SK-N-SH (cell line): ENCODE measurements around the gene ANKMY1. TPM values are rescaled to one million over a fixed set of nuclear protein-coding genes. Genes with fewer than 3 reads are reported as not detected.

ENCODE experiments used
- CTCF ChIA-PET: fragments of 300-600, 350-600 bp; formaldehyde crosslinking; extraction: SDS; loops from one replicate; lab custom pipeline; 2021; lab: Yijun Ruan, JAX
- POLR2A ChIA-PET: fragments of 350-600 bp; sonication (Branson Sonifier 250); formaldehyde crosslinking; extraction: SDS; loops from one replicate; lab custom pipeline; 2020; ENCODE audit warnings: antibody characterized with exemption, inconsistent platforms; lab: Yijun Ruan, JAX
- DNase-seq: peaks from one replicate; pipeline ENCODE4 v3.0.0; 2012
- H2AFZ ChIP-seq: fragments of 200-600 bp; sonication (generic); 2 replicates; pipeline ENCODE4 v1.8.1; 2016; ENCODE audit warnings: antibody characterized with exemption, mild to moderate bottlenecking, low read depth
- H3F3A ChIP-seq: fragments of 200-600 bp; sonication (generic); replicated peaks from 2 replicates; pipeline ENCODE3; 2016; ENCODE audit warnings: antibody characterized with exemption, mild to moderate bottlenecking; ENCODE audit not compliant: insufficient read depth
- H3K27ac ChIP-seq, 2 experiments: fragments of 200-500 bp in 1 of 2; fragments of 200-600 bp in 1 of 2; sonication (Bioruptor generic) in 1 of 2; sonication (generic), shearing (Covaris generic) in 1 of 2; 2 replicates each; pipeline versions ENCODE4 v1.5.1 to v1.6.1; 2014 to 2016; ENCODE audit warnings: low read depth in 2 of 2, inconsistent platforms in 1 of 2, low read length in 1 of 2, mild to moderate bottlenecking in 1 of 2, mixed read lengths in 1 of 2
- H3K27me3 ChIP-seq: fragments of 200-600 bp; sonication (generic), shearing (Covaris generic); 2 replicates; pipeline ENCODE4 v1.6.1; 2016; ENCODE audit warnings: mixed run types; ENCODE audit not compliant: insufficient read depth
- H3K36me3 ChIP-seq, 2 experiments: fragments of 200-500 bp in 1 of 2; fragments of 200-600 bp in 1 of 2; sonication (Bioruptor generic) in 1 of 2; sonication (generic) in 1 of 2; replicated peaks in 1 of 2; 2 replicates each; pipeline versions ENCODE3 to v1.5.1; 2014 to 2016; ENCODE audit warnings: low read length in 1 of 2, mild to moderate bottlenecking in 1 of 2; ENCODE audit not compliant: insufficient read depth in 2 of 2, control insufficient read depth in 1 of 2
- H3K4me1 ChIP-seq, 2 experiments: fragments of 200-500 bp in 1 of 2; fragments of 200-600 bp in 1 of 2; sonication (Bioruptor generic) in 1 of 2; sonication (generic), shearing (Covaris generic) in 1 of 2; 2 replicates each; pipeline versions ENCODE4 v1.5.1 to v1.6.1; 2014 to 2016; ENCODE audit warnings: low read depth in 1 of 2, low read length in 1 of 2, mixed run types in 1 of 2; ENCODE audit not compliant: insufficient read depth in 2 of 2, control insufficient read depth in 1 of 2
- H3K4me2 ChIP-seq: fragments of 200-600 bp; sonication (generic), shearing (Covaris generic); 2 replicates; pipeline ENCODE4 v1.6.1; 2017; ENCODE audit warnings: mixed run types
- H3K4me3 ChIP-seq, 2 experiments: fragments of 200-500 bp in 1 of 2; fragments of 200-600 bp in 1 of 2; sonication (Bioruptor generic) in 1 of 2; sonication (generic), shearing (Covaris generic) in 1 of 2; 2 replicates each; pipeline versions ENCODE4 v1.5.1 to v1.8.1; 2014 to 2016; ENCODE audit warnings: low read depth in 2 of 2, inconsistent platforms in 1 of 2, low read length in 1 of 2, mild to moderate bottlenecking in 1 of 2, mixed read lengths in 1 of 2, moderate library complexity in 1 of 2
- H3K79me2 ChIP-seq: fragments of 200-600 bp; sonication (generic); 2 replicates; pipeline ENCODE4 v1.8.1; 2017; ENCODE audit warnings: mild to moderate bottlenecking; ENCODE audit not compliant: insufficient read depth
- H3K9ac ChIP-seq: fragments of 200-600 bp; sonication (generic); 2 replicates; pipeline ENCODE4 v1.6.1; 2017; ENCODE audit warnings: mixed run types
- H3K9me2 ChIP-seq: fragments of 200-600 bp; sonication (generic); 2 replicates; pipeline ENCODE4 v1.6.1; 2017; ENCODE audit warnings: mixed run types
- H3K9me3 ChIP-seq: fragments of 200-600 bp; sonication (generic); 2 replicates; pipeline ENCODE4 v1.6.1; 2017; ENCODE audit warnings: mixed run types, mild to moderate bottlenecking, moderate library complexity
- H4K20me1 ChIP-seq: fragments of 200-600 bp; sonication (generic); 2 replicates; pipeline ENCODE4 v1.6.1; 2017; ENCODE audit warnings: mild to moderate bottlenecking, mixed run types; ENCODE audit not compliant: insufficient read depth
- CHD2 ChIP-seq: fragments of 150-350 bp; IDR thresholded peaks from 2 replicates; pipeline ENCODE4 v1.6.1; 2018; ENCODE audit warnings: low read length; ENCODE audit not compliant: partially characterized antibody
- EP300 ChIP-seq, 2 experiments: IDR thresholded peaks; 2 replicates each; pipeline versions ENCODE4 v1.4.0 to v1.6.1; 2012; ENCODE audit warnings: borderline replicate concordance in 1 of 2, low read depth in 1 of 2, low read length in 1 of 2
- FOSL2 ChIP-seq: IDR thresholded peaks from 2 replicates; pipeline ENCODE4 v1.4.0; 2012; ENCODE audit warnings: low read depth, mild to moderate bottlenecking, moderate library complexity, borderline replicate concordance
- FOXJ3 ChIP-seq: sonication (generic); formaldehyde crosslinking; IDR thresholded peaks from 2 replicates; pipeline ENCODE4 v1.5.1; 2020; ENCODE audit warnings: mild to moderate bottlenecking, missing genetic modification reagents
- FOXM1 ChIP-seq: IDR thresholded peaks from 2 replicates; pipeline ENCODE4 v1.4.0; 2012; ENCODE audit warnings: low read depth, mild to moderate bottlenecking
- GATA2 ChIP-seq: sonication (generic); formaldehyde crosslinking; IDR thresholded peaks from 2 replicates; pipeline ENCODE4 v1.5.0; 2020; ENCODE audit warnings: mild to moderate bottlenecking, missing genetic modification reagents
- IRF3 ChIP-seq: fragments of 150-350 bp; IDR thresholded peaks from 2 replicates; pipeline ENCODE4 v1.6.1; 2016; ENCODE audit warnings: mild to moderate bottlenecking, low read depth, low read length
- MAX ChIP-seq: IDR thresholded peaks from 2 replicates; pipeline ENCODE4 v1.4.0; 2012; ENCODE audit warnings: low read depth
- NFIC ChIP-seq: IDR thresholded peaks from 2 replicates; pipeline ENCODE4 v1.4.0; 2012; ENCODE audit warnings: borderline replicate concordance
- NRF1 ChIP-seq: IDR thresholded peaks from 2 replicates; pipeline ENCODE4 v1.6.1; 2012; ENCODE audit warnings: low read depth, mild to moderate bottlenecking, low read length
- RFX5 ChIP-seq: IDR thresholded peaks from 2 replicates; pipeline ENCODE4 v1.6.1; 2012; ENCODE audit warnings: mild to moderate bottlenecking, improper control_type of control experiment, low read length
- TAF1 ChIP-seq: IDR thresholded peaks from 2 replicates; pipeline ENCODE4 v1.6.1; 2012; ENCODE audit warnings: low read depth, mild to moderate bottlenecking, low read length, moderate library complexity, borderline replicate concordance
- TEAD4 ChIP-seq: IDR thresholded peaks from 2 replicates; pipeline ENCODE4 v1.4.0; 2012; ENCODE audit warnings: mild to moderate bottlenecking, borderline replicate concordance; ENCODE audit not compliant: insufficient read depth
- WGBS: methylation state at CpG from one replicate; pipeline ENCODE4 v1.1.6; 2017; ENCODE audit warnings: low lambda C conversion rate; 5-methylcytosine and 5-hydroxymethylcytosine counted together
- polyA plus RNA-seq, 3 experiments: library from polyadenylated mRNA; depleted of rRNA; stranded (reverse); fragments of >200 nt; gene quantifications; 2 replicates each; pipeline ENCODE4 v1.2.3, GENCODE V29; 2012
- TF ChIP-seq, protein P1 (sequence below): IDR thresholded peaks from 2 replicates; pipeline ENCODE4 v1.6.1; 2012; ENCODE audit warnings: mild to moderate bottlenecking, low read depth, low read length, moderate library complexity
- TF ChIP-seq, protein P2 (sequence below): IDR thresholded peaks from 2 replicates; pipeline ENCODE4; 2012

The ANKMY1 gene
- polyA plus RNA-seq, 1 of the 3 experiments (the other 2 are of a cell fraction) = 12.1 TPM

DNA sequence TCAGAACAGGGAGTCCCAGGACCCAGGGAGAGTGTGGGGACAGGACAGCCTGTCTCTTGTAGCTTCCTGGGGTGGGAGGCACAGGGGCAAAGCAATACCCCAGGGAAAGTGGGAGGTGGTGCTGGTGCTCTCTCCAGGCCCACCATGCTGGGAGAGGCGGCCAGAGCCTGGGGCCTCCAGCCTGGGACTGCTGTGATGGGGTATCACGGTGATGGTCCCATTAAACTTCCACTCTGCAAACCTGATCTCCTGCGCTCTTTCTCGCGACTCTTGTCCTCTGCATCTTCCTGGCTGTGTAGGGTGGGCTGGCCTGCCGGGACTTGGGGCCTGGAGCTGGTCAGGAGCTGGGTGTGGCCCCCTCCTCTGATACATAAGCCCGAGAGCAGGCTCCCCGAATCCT is 20.7 kb upstream of the ANKMY1 start (continued):
- TF ChIP-seq, protein P1, sequence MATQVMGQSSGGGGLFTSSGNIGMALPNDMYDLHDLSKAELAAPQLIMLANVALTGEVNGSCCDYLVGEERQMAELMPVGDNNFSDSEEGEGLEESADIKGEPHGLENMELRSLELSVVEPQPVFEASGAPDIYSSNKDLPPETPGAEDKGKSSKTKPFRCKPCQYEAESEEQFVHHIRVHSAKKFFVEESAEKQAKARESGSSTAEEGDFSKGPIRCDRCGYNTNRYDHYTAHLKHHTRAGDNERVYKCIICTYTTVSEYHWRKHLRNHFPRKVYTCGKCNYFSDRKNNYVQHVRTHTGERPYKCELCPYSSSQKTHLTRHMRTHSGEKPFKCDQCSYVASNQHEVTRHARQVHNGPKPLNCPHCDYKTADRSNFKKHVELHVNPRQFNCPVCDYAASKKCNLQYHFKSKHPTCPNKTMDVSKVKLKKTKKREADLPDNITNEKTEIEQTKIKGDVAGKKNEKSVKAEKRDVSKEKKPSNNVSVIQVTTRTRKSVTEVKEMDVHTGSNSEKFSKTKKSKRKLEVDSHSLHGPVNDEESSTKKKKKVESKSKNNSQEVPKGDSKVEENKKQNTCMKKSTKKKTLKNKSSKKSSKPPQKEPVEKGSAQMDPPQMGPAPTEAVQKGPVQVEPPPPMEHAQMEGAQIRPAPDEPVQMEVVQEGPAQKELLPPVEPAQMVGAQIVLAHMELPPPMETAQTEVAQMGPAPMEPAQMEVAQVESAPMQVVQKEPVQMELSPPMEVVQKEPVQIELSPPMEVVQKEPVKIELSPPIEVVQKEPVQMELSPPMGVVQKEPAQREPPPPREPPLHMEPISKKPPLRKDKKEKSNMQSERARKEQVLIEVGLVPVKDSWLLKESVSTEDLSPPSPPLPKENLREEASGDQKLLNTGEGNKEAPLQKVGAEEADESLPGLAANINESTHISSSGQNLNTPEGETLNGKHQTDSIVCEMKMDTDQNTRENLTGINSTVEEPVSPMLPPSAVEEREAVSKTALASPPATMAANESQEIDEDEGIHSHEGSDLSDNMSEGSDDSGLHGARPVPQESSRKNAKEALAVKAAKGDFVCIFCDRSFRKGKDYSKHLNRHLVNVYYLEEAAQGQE = no peak
- TF ChIP-seq, all 33 proteins: peak for 0

DNA sequence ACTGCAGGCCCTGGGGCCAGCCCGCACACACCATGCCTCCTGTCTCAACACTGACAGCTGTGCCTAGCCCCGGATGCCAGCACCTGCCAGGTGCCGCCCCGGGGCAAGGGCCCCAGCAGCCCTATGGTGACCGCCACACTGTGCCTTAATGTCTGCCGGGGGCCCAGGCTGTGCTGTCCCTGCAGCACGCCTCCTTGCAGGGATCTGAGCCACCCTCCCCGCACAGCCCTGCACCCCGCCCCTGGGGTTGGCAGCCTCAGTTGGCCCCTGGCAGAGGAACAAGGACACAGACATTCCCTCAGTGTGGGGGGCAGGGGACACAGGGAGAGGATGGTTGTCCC is 20.3 kb upstream of the ANKMY1 start:
- Histone ChIP-seq H2AFZ (no peak overlapping the region), H3F3A (peaks cover 3% of the 10 kb centered on the region), H4K20me1 (peaks cover 17% of the 10 kb centered on the region; the same call in 1 of the 2 replicates), H3K36me3 (peaks cover 8 to 44% of the 10 kb centered on the region in 2 experiments), H3K9me2 (no peaks in the 10 kb centered on the region), H3K4me2 (no peak overlapping the region), H3K4me1 (peaks cover 0 to 7% of the 10 kb centered on the region in 2 experiments; a peak in 1 of 4 replicates), H3K9me3 (no peaks in the 10 kb centered on the region), H3K9ac (no peak overlapping the region), H3K4me3 (no peak overlapping the region), H3K27ac (no peak overlapping the region; a peak in 1 of 4 replicates), H3K79me2 (peaks cover 38% of the 10 kb centered on the region), H3K27me3 (no peaks in the 10 kb centered on the region)
- ChIA-PET POLR2A (interaction anchor here (0.9 kb wide), 1 partner anchor 9 kb away, joined by 3 read pairs; the partner anchor contains the start of gene RNPEPL1), CTCF (interaction anchor here (1.9 to 3.1 kb wide), 2 partner anchors 12 to 64 kb away, joined by 6 to 14 read pairs; no protein-coding TSS in a partner anchor)
- no CpG with 5 or more reads among the region's 9 CpGs for WGBS
- no peak for DNase-seq
- no peak for TF ChIP-seq FOSL2
- TF ChIP-seq, protein P2, sequence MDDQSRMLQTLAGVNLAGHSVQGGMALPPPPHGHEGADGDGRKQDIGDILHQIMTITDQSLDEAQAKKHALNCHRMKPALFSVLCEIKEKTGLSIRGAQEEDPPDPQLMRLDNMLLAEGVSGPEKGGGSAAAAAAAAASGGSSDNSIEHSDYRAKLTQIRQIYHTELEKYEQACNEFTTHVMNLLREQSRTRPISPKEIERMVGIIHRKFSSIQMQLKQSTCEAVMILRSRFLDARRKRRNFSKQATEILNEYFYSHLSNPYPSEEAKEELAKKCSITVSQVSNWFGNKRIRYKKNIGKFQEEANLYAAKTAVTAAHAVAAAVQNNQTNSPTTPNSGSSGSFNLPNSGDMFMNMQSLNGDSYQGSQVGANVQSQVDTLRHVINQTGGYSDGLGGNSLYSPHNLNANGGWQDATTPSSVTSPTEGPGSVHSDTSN = no peak
- TF ChIP-seq, protein P1 = no peak
- no peak for TF ChIP-seq FOXJ3
- no peak for TF ChIP-seq IRF3
- TF ChIP-seq TEAD4 = no peak
- TF ChIP-seq NRF1 = no peak
- no peak for TF ChIP-seq RFX5
- TF ChIP-seq GATA2 (CRISPR knock-in tag) = no peak
- TF ChIP-seq NFIC = no peak
- no peak for TF ChIP-seq EP300 (IDR thresholded peaks at IDR 0.05; ENCODE audit: borderline replicate concordance in 1 of 2, low read depth in 1 of 2, low read length in 1 of 2)
- no peak for TF ChIP-seq TAF1
- TF ChIP-seq CHD2 = no peak
- no peak for TF ChIP-seq FOXM1
- TF ChIP-seq MAX = no peak
